Keratinocyte (primary cell): Measurements from ENCODE around the gene YPEL1. TPM values are rescaled to one million over a fixed set of nuclear protein-coding genes. Genes with fewer than 3 reads are reported as not detected.
"Not testable (repeated sequence)": the region's sequence is repeated elsewhere in the genome, so short reads cannot be mapped to it uniquely, and the experiment has no call there.

ENCODE experiments used
- DNase-seq: peaks from one replicate; pipeline ENCODE4 v3.0.0-alpha.2; 2011; ENCODE audit warnings: low read depth, missing footprints, low spot score
- FAIRE-seq: peaks from 2 replicates; lab custom pipeline; 2011; peaks lifted over from hg19 to GRCh38; lab: Jason Lieb, UNC
- H2AFZ ChIP-seq: 2 replicates; pipeline ENCODE4 v1.6.0; 2012; ENCODE audit warnings: low read length, control low read depth, inconsistent platforms; ENCODE audit not compliant: control insufficient read depth
- H3K27ac ChIP-seq: 2 replicates; pipeline ENCODE4 v1.5.1; 2011; ENCODE audit warnings: low read length; ENCODE audit not compliant: control insufficient read depth, insufficient read depth
- H3K27me3 ChIP-seq: 3 replicates; pipeline ENCODE4 v1.6.0; 2011; ENCODE audit warnings: low read length; ENCODE audit not compliant: control insufficient read depth, insufficient read depth; ENCODE audit errors: extremely low read depth
- H3K36me3 ChIP-seq, 2 experiments: 2 replicates in 1 of 2; 3 replicates in 1 of 2; pipeline ENCODE4 v1.5.1; 2011; ENCODE audit warnings: low read length in 2 of 2, mild to moderate bottlenecking in 1 of 2; ENCODE audit not compliant: control insufficient read depth in 2 of 2, insufficient read depth in 2 of 2; ENCODE audit errors: extremely low read depth in 1 of 2
- H3K4me1 ChIP-seq: 3 replicates; pipeline ENCODE4 v1.5.1; 2011; ENCODE audit warnings: low read length; ENCODE audit not compliant: control insufficient read depth, insufficient read depth; ENCODE audit errors: extremely low read depth
- H3K4me2 ChIP-seq: 3 replicates; pipeline ENCODE4 v1.6.0; 2011; ENCODE audit warnings: low read depth, low read length; ENCODE audit not compliant: control insufficient read depth, insufficient read depth; ENCODE audit errors: extremely low read depth
- H3K4me3 ChIP-seq, 3 experiments: fragments of 200-600 bp in 1 of 3; sonication (generic) in 1 of 3; 2 replicates in 2 of 3; 3 replicates in 1 of 3; pipeline ENCODE4 v1.5.1; 2011 to 2016; ENCODE audit warnings: low read length in 3 of 3, mild to moderate bottlenecking in 3 of 3, control low read depth in 2 of 3, inconsistent platforms in 1 of 3, low read depth in 1 of 3, mixed read lengths in 1 of 3, mixed run types in 1 of 3, moderate library complexity in 1 of 3; ENCODE audit not compliant: control insufficient read depth in 2 of 3, insufficient read depth in 2 of 3; ENCODE audit errors: extremely low read depth in 1 of 3
- H3K79me2 ChIP-seq: 2 replicates; pipeline ENCODE4 v1.6.0; 2012; ENCODE audit warnings: low read length; ENCODE audit not compliant: control insufficient read depth, insufficient read depth
- H3K9ac ChIP-seq: 3 replicates; pipeline ENCODE4 v1.6.0; 2011; ENCODE audit warnings: low read length; ENCODE audit not compliant: control insufficient read depth, insufficient read depth; ENCODE audit errors: extremely low read depth
- H3K9me1 ChIP-seq: 3 replicates; pipeline ENCODE4 v1.6.0; 2011; ENCODE audit warnings: low read length; ENCODE audit not compliant: control insufficient read depth, insufficient read depth; ENCODE audit errors: extremely low read depth
- H3K9me3 ChIP-seq: 2 replicates; pipeline ENCODE4 v1.5.1; 2012; ENCODE audit warnings: low read depth, low read length; ENCODE audit not compliant: control insufficient read depth
- H4K20me1 ChIP-seq: 3 replicates; pipeline ENCODE4 v1.6.0; 2011; ENCODE audit warnings: low read length; ENCODE audit not compliant: control insufficient read depth, insufficient read depth; ENCODE audit errors: extremely low read depth
- CTCF ChIP-seq, 3 experiments: IDR thresholded peaks in 1 of 3; conservative IDR thresholded peaks in 1 of 3; optimal IDR thresholded peaks in 1 of 3; 2 replicates in 2 of 3; 3 replicates in 1 of 3; pipeline versions ENCODE3 to v1.5.1; 2011; ENCODE audit warnings: low read length in 3 of 3, mild to moderate bottlenecking in 3 of 3, moderate library complexity in 2 of 3, control low read depth in 1 of 3, inconsistent platforms in 1 of 3; ENCODE audit not compliant: insufficient read depth in 2 of 3; ENCODE audit errors: extremely low read depth in 1 of 3
- EZH2 ChIP-seq: IDR thresholded peaks from one replicate; pipeline ENCODE4 v1.6.1; 2012; ENCODE audit warnings: inconsistent platforms, mild to moderate bottlenecking, low read length, moderate library complexity
- dilution Hi-C: fragments of 300-500 bp; cut with MboI; formaldehyde crosslinking; loops from one replicate; pipeline ENCODE4 v1.7.0; 2020; ENCODE audit warnings: low sequenced_read_pairs; ENCODE audit not compliant: extremely low pct_ligation_motif_present
- polyA plus RNA-seq, 5 experiments: library from polyadenylated mRNA; depleted of rRNA in 3 of 5; stranded (reverse) in 3 of 5; stranded (forward) in 1 of 5; unstranded in 1 of 5; fragments of >200 nt; gene quantifications; 1 replicate in 1 of 5; 2 replicates in 3 of 5; 3 replicates in 1 of 5; pipeline versions ENCODE4 v1.2.1 to v1.2.3, GENCODE V29; 2011 to 2012; ENCODE audit warnings: missing spikeins in 2 of 5, low read depth in 1 of 5, low replicate concordance in 1 of 5

YPEL1 gene
- polyA plus RNA-seq, 1 donor (not counting 4 experiments of a cell fraction or from before 2014, with no cell fraction given) = 0.03 TPM

- dilution Hi-C loops = no loop called here
- H3K4me3 ChIP-seq = no peak overlapping the region
- H3K4me2 ChIP-seq = no peak overlapping the region
- no peaks in the 10 kb centered on the region for H3K9me1 ChIP-seq
- peaks cover 10 to 18% of the 10 kb centered on the region in 2 experiments for H3K36me3 ChIP-seq
- no peak overlapping the region for H3K9ac ChIP-seq
- H4K20me1 ChIP-seq = no peaks in the 10 kb centered on the region
- no peaks in the 10 kb centered on the region for H3K9me3 ChIP-seq
- H3K27me3 ChIP-seq = no peaks in the 10 kb centered on the region
- H2AFZ ChIP-seq = no peak overlapping the region
- no peak for TF ChIP-seq EZH2
- TF ChIP-seq CTCF (optimal IDR thresholded peaks at IDR 0.05 in 1 of 3, IDR thresholded peaks at IDR 0.05 in 1 of 3, conservative IDR thresholded peaks at IDR 0.05 in 1 of 3; ENCODE audit: extremely low read depth in 1 of 3, insufficient read depth in 2 of 3, low read length in 3 of 3) = no peak
- no peak overlapping the region for H3K27ac ChIP-seq
- no peaks in the 10 kb centered on the region for H3K79me2 ChIP-seq
- DNase-seq (no peak), FAIRE-seq (no peak)
- no peaks in the 10 kb centered on the region for H3K4me1 ChIP-seq
These were observed 41.6 kb downstream of the YPEL1 start for GRCh38 chr22:21693999-21694341.

GRCh38 chr22:21693333-21693998 is 42.1 kb downstream of the YPEL1 start:
- H3K9ac ChIP-seq = no peak overlapping the region
- H3K4me3 ChIP-seq = no peak overlapping the region
- no peak overlapping the region for H3K27ac ChIP-seq
- TF ChIP-seq CTCF (optimal IDR thresholded peaks at IDR 0.05 in 1 of 3, IDR thresholded peaks at IDR 0.05 in 1 of 3, conservative IDR thresholded peaks at IDR 0.05 in 1 of 3; ENCODE audit: extremely low read depth in 1 of 3, insufficient read depth in 2 of 3, low read length in 3 of 3) (no peak), EZH2 (no peak)
- H3K36me3 ChIP-seq = peaks cover 10 to 19% of the 10 kb centered on the region in 2 experiments
- no peaks in the 10 kb centered on the region for H3K9me1 ChIP-seq
- H3K4me1 ChIP-seq = no peaks in the 10 kb centered on the region
- no peaks in the 10 kb centered on the region for H4K20me1 ChIP-seq
- dilution Hi-C loops = no loop called here
- FAIRE-seq (no peak), DNase-seq (no peak)
- H2AFZ ChIP-seq = no peak overlapping the region
- no peaks in the 10 kb centered on the region for H3K27me3 ChIP-seq
- no peaks in the 10 kb centered on the region for H3K9me3 ChIP-seq
- no peaks in the 10 kb centered on the region for H3K79me2 ChIP-seq
- no peak overlapping the region for H3K4me2 ChIP-seq

GRCh38 chr22:21692856-21693255 is 42.7 kb downstream of the YPEL1 start:
- H2AFZ ChIP-seq, FAIRE-seq, DNase-seq, H3K4me1 ChIP-seq, H3K9me1 ChIP-seq, H3K9ac ChIP-seq, H4K20me1 ChIP-seq, H3K4me2 ChIP-seq, H3K27me3 ChIP-seq, H3K79me2 ChIP-seq, H3K4me3 ChIP-seq, H3K9me3 ChIP-seq, H3K27ac ChIP-seq, dilution Hi-C loops: not testable (repeated sequence)
- peaks cover 11 to 19% of the 10 kb centered on the region in 2 experiments for H3K36me3 ChIP-seq
